Hepatocyte (in vitro differentiated cells): Measurements from ENCODE around the gene HTRA2.

Experiments
- EZH2 ChIP-seq: fragments of 200-600 bp; sonication (generic); IDR thresholded peaks from 2 replicates; pipeline ENCODE4 v1.6.1; 2016; ENCODE audit warnings: antibody characterized with exemption, mild to moderate bottlenecking, borderline replicate concordance
- EZH2phosphoT487 ChIP-seq: fragments of 200-600 bp; sonication (generic); IDR thresholded peaks from one replicate; pipeline ENCODE4 v1.6.1; 2018; ENCODE audit warnings: antibody characterized with exemption, mild to moderate bottlenecking, low read depth, moderate library complexity; ENCODE audit not compliant: unreplicated experiment, severe bottlenecking
- TF ChIP-seq, protein P1 (sequence below): fragments of 200-600 bp; sonication (generic); IDR thresholded peaks from 2 replicates; pipeline ENCODE4 v1.5.1; 2016; ENCODE audit warnings: antibody characterized with exemption, mild to moderate bottlenecking; ENCODE audit not compliant: poor library complexity

DNA sequence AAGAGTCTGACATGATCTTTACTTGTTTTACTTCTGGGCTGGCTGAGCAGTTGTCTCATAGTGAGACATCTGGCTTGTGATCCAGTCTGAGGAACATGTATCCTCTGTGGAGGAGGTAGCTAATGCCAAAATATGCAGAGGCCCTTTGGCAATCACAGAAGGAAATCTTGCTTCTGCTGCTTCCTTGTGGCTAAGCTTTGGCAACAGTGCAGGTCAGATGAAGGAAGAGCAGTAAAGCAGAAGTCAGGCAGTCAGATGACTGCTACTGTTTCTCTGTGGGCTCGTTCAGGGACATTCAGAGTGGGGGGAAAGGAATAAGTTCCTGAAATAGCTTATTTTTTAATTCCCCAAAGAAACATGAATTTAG, 47.1 kb downstream of the HTRA2 start:
- TF ChIP-seq, protein P1, sequence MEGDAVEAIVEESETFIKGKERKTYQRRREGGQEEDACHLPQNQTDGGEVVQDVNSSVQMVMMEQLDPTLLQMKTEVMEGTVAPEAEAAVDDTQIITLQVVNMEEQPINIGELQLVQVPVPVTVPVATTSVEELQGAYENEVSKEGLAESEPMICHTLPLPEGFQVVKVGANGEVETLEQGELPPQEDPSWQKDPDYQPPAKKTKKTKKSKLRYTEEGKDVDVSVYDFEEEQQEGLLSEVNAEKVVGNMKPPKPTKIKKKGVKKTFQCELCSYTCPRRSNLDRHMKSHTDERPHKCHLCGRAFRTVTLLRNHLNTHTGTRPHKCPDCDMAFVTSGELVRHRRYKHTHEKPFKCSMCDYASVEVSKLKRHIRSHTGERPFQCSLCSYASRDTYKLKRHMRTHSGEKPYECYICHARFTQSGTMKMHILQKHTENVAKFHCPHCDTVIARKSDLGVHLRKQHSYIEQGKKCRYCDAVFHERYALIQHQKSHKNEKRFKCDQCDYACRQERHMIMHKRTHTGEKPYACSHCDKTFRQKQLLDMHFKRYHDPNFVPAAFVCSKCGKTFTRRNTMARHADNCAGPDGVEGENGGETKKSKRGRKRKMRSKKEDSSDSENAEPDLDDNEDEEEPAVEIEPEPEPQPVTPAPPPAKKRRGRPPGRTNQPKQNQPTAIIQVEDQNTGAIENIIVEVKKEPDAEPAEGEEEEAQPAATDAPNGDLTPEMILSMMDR, result no peak
- TF ChIP-seq EZH2, result no peak
- TF ChIP-seq EZH2phosphoT487, result no peak
